HG03045 (cell line): ENCODE results near the gene FOXO3.
A peak's percentile ranks its signal among the peaks of the same experiment; 100 is the strongest.
"Not testable (repeated sequence)": the region's sequence is repeated elsewhere in the genome, so short reads cannot be mapped to it uniquely, and the experiment has no call there.

Experiments
- ATAC-seq: cut with Tn5 transposase; IDR thresholded peaks from one replicate; pipeline ENCODE4 v1.9.1; 2021; ENCODE audit warnings: mild to moderate bottlenecking, moderate library complexity; ENCODE audit not compliant: unreplicated experiment

The FOXO3 gene

DNA sequence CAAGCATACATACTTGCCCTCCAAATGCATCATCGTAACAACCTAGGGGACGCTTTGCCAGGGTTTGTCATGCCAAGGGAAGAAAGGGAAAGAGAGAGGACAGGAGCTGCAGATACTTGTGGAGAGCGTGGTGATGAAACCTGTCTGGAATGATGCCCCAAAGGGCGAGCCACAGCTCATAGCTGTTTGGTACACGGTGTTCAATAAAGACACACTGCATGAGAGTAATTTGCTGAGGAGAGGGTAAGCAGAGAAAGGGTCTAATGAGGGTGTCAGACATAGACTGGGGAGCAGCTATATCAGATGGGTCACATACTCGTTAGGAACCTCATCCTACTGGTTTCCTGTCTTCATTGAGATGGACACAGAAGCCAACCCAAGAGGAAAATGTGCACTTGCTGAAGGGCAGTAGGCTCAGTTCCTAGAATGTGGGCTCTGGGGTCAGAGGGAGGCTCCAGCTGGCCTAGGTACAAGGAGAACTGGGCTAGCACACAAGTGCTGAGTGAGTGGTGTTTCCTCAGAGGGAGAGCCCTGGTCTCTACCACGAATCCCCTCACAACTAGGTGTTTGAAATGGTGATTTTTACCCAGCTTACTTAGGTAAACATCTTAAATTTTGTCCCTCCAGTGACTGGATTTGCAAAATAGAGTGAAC, 5.2 kb upstream of the FOXO3 start:
- ATAC-seq = no peak

DNA sequence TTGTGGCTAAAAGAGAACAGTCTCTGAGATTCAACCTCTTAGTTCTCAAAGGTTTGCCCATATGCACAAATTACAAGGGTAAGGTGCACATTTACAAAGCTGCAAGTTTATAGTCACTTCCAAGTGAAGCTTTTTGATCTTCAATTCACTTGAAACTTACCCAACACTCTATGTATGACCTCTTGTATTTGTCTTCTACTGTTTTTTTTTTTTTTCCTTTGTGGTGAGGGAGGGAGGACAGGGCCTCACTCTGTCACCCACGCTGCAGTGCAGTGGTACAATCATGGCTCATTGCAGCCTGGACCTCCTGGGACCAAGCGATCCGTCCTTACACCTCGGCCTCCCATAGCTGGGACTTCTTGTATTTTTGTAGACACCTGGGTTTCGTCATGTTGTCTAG, 4.5 kb upstream of the FOXO3 start:
- no peak for ATAC-seq

DNA sequence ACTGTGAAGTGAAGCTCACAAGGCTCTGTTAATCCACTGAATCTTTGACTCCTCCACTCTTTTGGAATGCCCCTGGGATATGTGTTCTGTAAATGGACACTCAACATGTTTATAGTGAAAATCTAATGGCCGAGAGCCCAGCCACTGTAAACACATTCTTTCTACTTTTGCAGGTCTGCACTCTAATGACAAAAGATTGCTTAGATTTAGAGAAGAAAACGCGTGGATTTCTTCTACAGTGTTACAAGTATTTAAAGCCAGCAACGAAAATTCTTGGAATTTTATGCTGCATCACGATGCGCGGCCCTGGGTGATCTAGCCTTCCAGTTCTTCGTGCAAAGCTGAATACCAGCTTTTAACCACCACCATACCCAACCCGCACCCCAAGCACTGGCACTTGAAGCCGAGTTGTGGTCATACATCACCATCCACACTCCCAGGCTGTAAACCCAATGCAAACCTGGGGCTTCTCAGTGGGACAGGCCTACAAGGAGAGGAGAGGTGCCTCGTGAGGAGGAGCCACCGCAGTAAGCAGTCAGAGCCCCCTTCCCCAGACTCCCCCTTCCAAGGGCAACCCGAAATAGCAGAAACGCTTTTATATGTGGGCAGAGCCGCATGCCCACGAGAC, 3.7 kb upstream of the FOXO3 start:
- ATAC-seq = no peak

- no peak for ATAC-seq
Measured at GRCh38 chr6:108557494-108558371, 3.0 kb upstream of the FOXO3 start.

- ATAC-seq = peak; percentile 60
Measured at GRCh38 chr6:108558372-108559096, 2.2 kb upstream of the FOXO3 start.

DNA sequence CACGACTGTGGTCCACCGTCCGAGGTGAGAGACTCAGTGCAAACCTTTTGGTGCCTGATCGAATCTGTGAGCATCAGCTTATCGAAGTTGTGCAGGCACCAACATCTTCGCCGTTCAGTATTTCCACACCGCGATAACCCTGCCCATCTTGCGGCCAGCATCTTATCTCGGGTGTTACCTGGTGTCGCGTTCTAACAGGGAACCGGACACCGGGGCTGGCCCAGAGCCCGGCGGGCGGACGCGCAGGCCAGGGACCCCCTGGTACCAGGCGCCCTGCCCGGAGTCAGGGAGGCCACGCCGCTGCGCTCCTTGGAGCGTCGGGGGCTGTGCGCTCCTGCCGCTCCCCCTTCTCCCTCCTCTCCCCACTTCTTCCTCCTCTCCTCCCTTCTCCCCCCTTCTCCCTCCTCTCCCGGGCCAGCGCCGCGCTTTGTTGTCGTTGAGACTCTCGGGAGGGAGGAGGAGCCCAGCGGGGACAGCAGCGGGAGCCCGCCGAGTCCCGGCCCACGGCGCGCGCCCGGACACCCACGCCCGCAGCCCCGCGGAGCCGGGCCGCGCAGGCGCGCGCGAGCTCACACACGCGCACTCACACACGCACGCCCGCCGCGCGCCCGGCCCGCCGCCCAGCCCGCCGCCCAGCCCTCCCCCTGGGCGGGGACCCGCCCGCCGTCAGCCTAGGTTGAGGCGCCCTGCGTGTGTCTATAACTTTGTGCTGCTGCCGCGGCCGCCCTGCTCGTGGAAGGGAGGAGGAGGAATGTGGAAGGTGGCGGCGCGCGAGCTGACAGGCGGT, 1.4 kb upstream of the FOXO3 start:
- ATAC-seq = peak; percentile 53

- peak; percentile 4 for ATAC-seq
Measured at GRCh38 chr6:108559884-108560462, 744 bp upstream of the FOXO3 start.

DNA sequence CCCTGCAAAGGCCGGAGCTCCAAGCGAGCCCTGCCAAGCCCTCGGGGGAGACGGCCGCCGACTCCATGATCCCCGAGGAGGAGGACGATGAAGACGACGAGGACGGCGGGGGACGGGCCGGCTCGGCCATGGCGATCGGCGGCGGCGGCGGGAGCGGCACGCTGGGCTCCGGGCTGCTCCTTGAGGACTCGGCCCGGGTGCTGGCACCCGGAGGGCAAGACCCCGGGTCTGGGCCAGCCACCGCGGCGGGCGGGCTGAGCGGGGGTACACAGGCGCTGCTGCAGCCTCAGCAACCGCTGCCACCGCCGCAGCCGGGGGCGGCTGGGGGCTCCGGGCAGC, 561 bp downstream of the FOXO3 start:
- not testable (repeated sequence) for ATAC-seq

DNA sequence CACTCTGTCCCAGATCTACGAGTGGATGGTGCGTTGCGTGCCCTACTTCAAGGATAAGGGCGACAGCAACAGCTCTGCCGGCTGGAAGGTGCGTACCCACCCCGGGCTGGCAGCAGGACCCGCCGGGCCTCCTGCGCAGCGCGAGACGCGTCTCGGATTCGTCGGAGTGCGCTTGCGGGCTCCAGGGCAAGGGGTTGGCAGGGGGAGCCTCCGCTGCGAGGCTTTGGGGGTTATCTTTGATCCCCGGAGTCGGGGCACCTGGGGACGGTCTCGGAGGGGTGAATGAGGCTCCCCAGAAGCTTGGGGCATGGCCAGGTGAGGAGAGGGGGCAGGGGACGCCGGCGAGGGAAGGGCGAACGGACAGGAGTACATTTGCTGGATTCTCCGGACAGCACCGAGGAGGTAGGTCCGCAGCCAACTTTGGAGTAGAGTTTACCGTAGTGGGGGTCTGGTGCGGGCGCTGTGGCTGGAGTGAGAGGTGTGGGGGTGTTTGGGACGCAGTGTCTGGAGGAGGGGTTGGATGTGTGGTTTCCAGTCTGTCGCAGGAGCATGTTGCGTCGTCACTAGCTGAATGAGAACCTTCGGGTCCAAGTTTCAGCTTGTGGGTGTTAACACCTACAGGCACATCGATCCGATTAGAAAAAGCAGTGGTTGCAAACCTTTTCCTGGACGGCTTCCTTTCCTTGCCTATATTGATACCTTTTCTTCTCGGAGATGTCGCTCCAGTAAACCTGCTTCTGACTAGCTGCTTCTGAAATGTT, 1.2 kb downstream of the FOXO3 start:
- ATAC-seq = no peak

DNA sequence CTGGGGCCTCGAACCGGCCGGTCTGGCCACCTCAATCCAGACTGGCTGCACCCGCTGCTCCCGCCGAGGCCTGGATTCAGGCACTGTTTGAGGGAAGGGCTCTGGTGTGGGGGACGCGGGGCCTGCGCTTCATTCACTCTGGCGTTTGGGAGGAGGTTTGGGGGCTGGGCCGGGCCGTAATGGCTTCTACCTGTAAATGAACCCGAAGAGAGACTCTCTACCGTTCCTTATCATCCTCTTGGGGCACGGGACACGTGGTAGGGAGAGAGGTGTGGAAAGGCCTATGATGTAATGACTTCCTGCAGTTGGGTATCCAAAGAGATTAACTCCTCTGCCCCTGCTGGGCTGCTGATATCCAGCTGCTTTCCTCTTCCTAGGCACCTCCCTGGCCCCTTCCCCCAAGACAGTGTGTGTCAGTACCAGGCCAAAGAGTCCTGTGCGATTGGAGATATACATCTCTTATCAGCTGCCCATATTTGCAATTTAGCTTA, 1.8 kb downstream of the FOXO3 start:
- no peak for ATAC-seq

GRCh38 chr6:108563292-108563691, 2.6 kb downstream of the FOXO3 start:
- no peak for ATAC-seq

DNA sequence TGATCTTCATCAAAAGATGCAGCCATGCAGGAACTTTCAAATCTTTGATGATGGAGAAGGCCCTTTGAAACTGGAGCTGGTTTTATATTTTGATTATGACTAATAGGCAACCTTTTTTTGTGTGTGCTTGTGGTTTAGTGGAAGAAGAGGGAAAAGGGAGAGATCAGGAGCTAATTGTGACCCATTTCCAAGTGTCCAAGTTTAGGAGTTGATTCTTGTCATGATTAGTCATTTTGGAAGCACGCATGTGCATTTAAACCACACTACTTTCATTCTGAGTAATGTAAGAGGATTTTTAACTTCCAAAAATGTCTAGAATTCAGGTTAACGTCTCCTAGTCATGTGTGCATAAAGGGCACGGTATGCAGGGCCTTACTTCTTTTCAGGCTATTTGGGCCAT, 3.5 kb downstream of the FOXO3 start:
- ATAC-seq = no peak

DNA sequence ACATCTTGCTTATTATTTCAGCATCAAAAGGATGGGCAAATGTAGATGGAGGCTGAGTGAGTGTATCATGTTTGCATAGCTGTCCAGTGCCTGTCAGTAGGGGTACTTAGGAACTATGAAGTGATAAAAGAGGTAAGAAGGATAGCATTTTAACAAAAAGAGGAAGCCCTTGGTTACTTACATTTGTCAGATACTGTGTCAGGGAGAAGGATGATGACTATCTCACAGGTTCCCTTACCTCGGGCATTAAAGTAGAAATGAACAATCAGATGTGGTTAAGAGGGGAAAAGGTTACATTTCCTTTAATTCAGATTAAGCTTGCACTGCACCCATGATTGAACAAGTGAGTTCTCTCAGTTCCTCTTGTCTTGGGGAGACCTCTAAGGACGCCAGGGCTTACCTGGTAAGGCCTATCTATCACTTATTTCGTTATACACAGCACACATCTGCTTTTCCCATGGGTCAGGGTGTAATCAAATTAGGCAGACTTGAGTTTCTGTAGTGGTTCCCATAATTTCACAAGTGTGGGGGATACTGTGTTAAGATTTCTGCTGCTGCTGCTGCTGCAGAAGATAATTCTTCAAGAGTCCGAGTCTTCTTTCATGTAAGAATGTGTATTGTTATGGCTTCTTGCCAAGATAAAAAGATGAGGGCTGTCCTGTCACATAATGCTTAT, 4.5 kb downstream of the FOXO3 start:
- peak; percentile 40 for ATAC-seq

- no peak for ATAC-seq
Measured at GRCh38 chr6:108565893-108566292, 5.2 kb downstream of the FOXO3 start.

- no peak for ATAC-seq
Measured at GRCh38 chr6:108566406-108566805, 5.7 kb downstream of the FOXO3 start.

GRCh38 chr6:108568101-108568500, 7.4 kb downstream of the FOXO3 start:
- no peak for ATAC-seq

GRCh38 chr6:108568551-108569305, 8.0 kb downstream of the FOXO3 start:
- ATAC-seq = no peak

DNA sequence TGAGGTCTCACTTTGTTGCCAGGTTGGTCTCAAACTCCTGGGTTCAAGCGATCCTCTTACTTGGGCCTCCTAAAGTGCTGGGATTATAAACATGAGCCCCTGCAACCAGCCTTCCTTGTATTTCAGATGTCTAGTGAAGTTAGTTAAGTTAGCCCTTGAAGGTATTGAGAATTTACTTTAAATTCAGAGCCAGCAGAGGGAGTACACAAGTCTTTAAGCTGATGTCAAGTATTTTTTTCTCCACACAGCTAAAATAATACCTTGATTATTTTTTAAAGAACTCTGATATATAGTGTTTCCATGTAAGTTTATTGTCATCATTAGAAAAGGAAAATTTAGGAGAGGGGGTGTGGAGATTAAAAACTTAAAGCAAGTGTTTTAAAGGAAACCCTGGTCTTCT, 9.8 kb downstream of the FOXO3 start:
- no peak for ATAC-seq
